Large intestine (tissue), 3 donors: ENCODE data around the gene RPL18A. TPM values are rescaled to one million over a fixed set of nuclear protein-coding genes. Genes with fewer than 3 reads are reported as not detected.

ENCODE experiments used
- DNase-seq, 2 donors: peaks; one replicate each; pipeline versions ENCODE4 v3.0.0 to v3.0.0-alpha.2; 2013
- H3K27ac ChIP-seq: one replicate; pipeline ENCODE4 v1.5.1; 2013; ENCODE audit warnings: low read length
- H3K27me3 ChIP-seq: 2 replicates; pipeline ENCODE4 v1.6.1; 2013; ENCODE audit warnings: low read length; ENCODE audit not compliant: control insufficient read depth, insufficient read depth
- H3K36me3 ChIP-seq: 2 replicates; pipeline ENCODE4 v1.6.1; 2013; ENCODE audit warnings: low read length; ENCODE audit not compliant: control insufficient read depth, insufficient read depth
- H3K4me1 ChIP-seq: one replicate; pipeline ENCODE4 v1.6.1; 2013; ENCODE audit warnings: low read length; ENCODE audit not compliant: control insufficient read depth, insufficient read depth
- H3K4me3 ChIP-seq: one replicate; pipeline ENCODE4 v1.5.1; 2013; ENCODE audit warnings: low read length
- H3K9me3 ChIP-seq: one replicate; pipeline ENCODE4 v1.6.1; 2013; ENCODE audit warnings: mild to moderate bottlenecking, low read depth, low read length, moderate library complexity; ENCODE audit not compliant: control insufficient read depth
- WGBS: methylation state at CpG from one replicate; pipeline ENCODE4 v1.1.5; 2013; ENCODE audit warnings: low lambda C conversion rate; ENCODE audit not compliant: insufficient coverage; 5-methylcytosine and 5-hydroxymethylcytosine counted together
- polyA plus RNA-seq: library from polyadenylated mRNA; unstranded; fragments of 120-200 nt; gene quantifications from one replicate; pipeline ENCODE4 v1.2.1, GENCODE V29; 2013

Gene RPL18A
- polyA plus RNA-seq, 1 donor, result 1,919 TPM

- Histone ChIP-seq H3K36me3 (no peaks in the 10 kb centered on the region), H3K4me3 (no peak overlapping the region), H3K4me1 (no peaks in the 10 kb centered on the region), H3K27me3 (no peaks in the 10 kb centered on the region), H3K27ac (no peak overlapping the region), H3K9me3 (peaks cover 5% of the 10 kb centered on the region)
- WGBS, result no CpG with 5 or more reads among the region's 7 CpGs
- DNase-seq, result no peak
These were observed 49.5 kb downstream of the RPL18A start for GRCh38 chr19:17909003-17909732.

- H3K4me3 ChIP-seq, result no peak overlapping the region
- peaks cover 5% of the 10 kb centered on the region for H3K9me3 ChIP-seq
- H3K27ac ChIP-seq, result no peak overlapping the region
- no CpG with 5 or more reads among the region's 11 CpGs for WGBS
- H3K27me3 ChIP-seq, result no peaks in the 10 kb centered on the region
- no peak for DNase-seq
- H3K36me3 ChIP-seq, result no peaks in the 10 kb centered on the region
- no peaks in the 10 kb centered on the region for H3K4me1 ChIP-seq
These were observed 51.2 kb downstream of the RPL18A start for GRCh38 chr19:17910791-17911360.

Other genes with a start within 250 kb of the RPL18A start
- gene UNC13A, start 171.6 kb upstream of the RPL18A start, polyA plus RNA-seq, result 2.7 TPM
- gene MAP1S, start 140.4 kb upstream of the RPL18A start, polyA plus RNA-seq, result 21.2 TPM
- 2.5 TPM for gene FCHO1, start 108.4 kb upstream of the RPL18A start, polyA plus RNA-seq
- gene B3GNT3, start 64.8 kb upstream of the RPL18A start, polyA plus RNA-seq, result 91.7 TPM
- gene INSL3, start 38.4 kb upstream of the RPL18A start, polyA plus RNA-seq, result 1.6 TPM
- gene JAK3, start 11.9 kb upstream of the RPL18A start, polyA plus RNA-seq, result 9.9 TPM
- not detected for gene SLC5A5, start 12.0 kb downstream of the RPL18A start, polyA plus RNA-seq
- 49.7 TPM for gene CCDC124, start 73.1 kb downstream of the RPL18A start, polyA plus RNA-seq
- gene KCNN1, start 107.2 kb downstream of the RPL18A start, polyA plus RNA-seq, result 1.1 TPM
- gene ARRDC2, start 148.3 kb downstream of the RPL18A start, polyA plus RNA-seq, result 7.7 TPM
- 1.2 TPM for gene IL12RB1, start 227.0 kb downstream of the RPL18A start, polyA plus RNA-seq
- gene MAST3, start 237.9 kb downstream of the RPL18A start, polyA plus RNA-seq, result 27.9 TPM